ENCODE measurements around the gene AQP9. TPM values are rescaled to one million over a fixed set of nuclear protein-coding genes. Genes with fewer than 3 reads are reported as not detected.

AQP9 gene
- total and polyA plus RNA-seq, 8 donors: 0.05 to 2.5 (median 0.29) TPM

DNA sequence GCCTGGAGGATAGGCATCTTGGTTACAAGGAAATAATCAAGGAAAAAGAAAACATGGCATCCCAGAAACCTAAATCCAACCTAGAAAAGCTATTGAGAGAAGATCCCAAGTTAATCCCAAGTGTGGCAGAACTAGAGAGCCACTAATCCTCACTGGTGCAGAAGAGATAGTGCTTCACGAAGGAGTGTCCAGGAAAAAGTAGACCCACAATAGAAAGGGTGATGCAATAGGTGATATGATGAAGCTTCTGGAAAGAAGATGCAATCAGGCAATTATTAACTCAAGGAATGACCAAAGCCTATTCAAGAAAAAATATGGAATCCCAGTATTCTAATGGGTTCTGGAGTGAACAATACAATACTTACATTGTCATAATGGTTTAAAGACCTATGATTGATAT lies 95.2 kb downstream of the AQP9 start:
- no peaks in the 10 kb centered on the region for H3K27me3 ChIP-seq
- ATAC-seq (no peak), FAIRE-seq (no peak), DNase-seq (no peak)
- WGBS, 2 donors: 74 to 80% methylated on average over 1 of the region's 1 CpG
- no peak overlapping the region for H3K4me3 ChIP-seq
- H3K9me3 ChIP-seq: no peaks in the 10 kb centered on the region
- no peak overlapping the region for H3K27ac ChIP-seq
- H3K4me1 ChIP-seq: no peaks in the 10 kb centered on the region
- no peaks in the 10 kb centered on the region for H3K36me3 ChIP-seq
- intact Hi-C loops (cut with DNase I): no loop called here
- TF ChIP-seq, protein P1, sequence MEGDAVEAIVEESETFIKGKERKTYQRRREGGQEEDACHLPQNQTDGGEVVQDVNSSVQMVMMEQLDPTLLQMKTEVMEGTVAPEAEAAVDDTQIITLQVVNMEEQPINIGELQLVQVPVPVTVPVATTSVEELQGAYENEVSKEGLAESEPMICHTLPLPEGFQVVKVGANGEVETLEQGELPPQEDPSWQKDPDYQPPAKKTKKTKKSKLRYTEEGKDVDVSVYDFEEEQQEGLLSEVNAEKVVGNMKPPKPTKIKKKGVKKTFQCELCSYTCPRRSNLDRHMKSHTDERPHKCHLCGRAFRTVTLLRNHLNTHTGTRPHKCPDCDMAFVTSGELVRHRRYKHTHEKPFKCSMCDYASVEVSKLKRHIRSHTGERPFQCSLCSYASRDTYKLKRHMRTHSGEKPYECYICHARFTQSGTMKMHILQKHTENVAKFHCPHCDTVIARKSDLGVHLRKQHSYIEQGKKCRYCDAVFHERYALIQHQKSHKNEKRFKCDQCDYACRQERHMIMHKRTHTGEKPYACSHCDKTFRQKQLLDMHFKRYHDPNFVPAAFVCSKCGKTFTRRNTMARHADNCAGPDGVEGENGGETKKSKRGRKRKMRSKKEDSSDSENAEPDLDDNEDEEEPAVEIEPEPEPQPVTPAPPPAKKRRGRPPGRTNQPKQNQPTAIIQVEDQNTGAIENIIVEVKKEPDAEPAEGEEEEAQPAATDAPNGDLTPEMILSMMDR (IDR thresholded peaks at IDR 0.05): no peak

Other genes with a start within 250 kb of the AQP9 start
- 1 to 10 TPM; 2.2 to 6.6 (median 4.7) TPM for gene ALDH1A2, start 72.7 kb upstream of the AQP9 start, total RNA-seq
- 1 to 10 TPM; 1.6 to 2.5 TPM for gene ALDH1A2, start 72.7 kb upstream of the AQP9 start, polyA plus RNA-seq

Data from pancreas (tissue), 10 donors.